GM18508 (cell line): ENCODE data around the gene SUN1.
"Not testable (repeated sequence)": the region's sequence is repeated elsewhere in the genome, so short reads cannot be mapped to it uniquely, and the experiment has no call there.

Experiments used
- ATAC-seq: cut with Tn5 transposase; IDR thresholded peaks from one replicate; pipeline ENCODE4 v1.9.1; 2021; ENCODE audit warnings: moderate number of reproducible peaks; ENCODE audit not compliant: insufficient read depth, unreplicated experiment

Gene SUN1

DNA sequence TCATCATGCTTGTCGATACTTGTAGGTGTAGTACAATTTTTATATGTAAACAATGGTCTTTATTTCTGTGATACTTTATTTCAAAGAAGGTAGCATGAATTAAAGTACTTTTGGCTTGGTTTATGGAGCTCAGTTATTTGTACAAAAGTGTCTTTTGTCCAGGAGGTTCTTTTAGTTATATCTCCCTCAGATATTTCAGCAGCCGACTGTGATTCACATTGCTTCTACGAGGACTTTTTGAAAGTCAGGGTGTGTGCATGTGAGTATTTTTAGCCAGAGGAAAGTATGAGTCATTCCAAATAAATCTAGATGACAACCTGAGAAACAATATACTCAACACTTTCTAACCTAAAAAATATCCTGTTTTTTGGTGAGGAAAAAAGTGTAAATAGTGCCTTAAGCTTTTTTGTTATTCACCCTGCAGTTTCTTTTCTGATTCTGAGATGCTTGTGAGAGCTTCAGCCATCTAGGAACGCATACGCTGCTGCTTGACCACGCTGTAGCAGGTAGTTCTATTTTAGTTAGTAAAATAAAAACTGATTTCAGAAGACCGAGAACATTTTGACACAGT is 595 bp upstream of the SUN1 start:
- ATAC-seq: no peak

- ATAC-seq: no peak
Measured at GRCh38 chr7:832968-833424, 720 bp downstream of the SUN1 start.

DNA sequence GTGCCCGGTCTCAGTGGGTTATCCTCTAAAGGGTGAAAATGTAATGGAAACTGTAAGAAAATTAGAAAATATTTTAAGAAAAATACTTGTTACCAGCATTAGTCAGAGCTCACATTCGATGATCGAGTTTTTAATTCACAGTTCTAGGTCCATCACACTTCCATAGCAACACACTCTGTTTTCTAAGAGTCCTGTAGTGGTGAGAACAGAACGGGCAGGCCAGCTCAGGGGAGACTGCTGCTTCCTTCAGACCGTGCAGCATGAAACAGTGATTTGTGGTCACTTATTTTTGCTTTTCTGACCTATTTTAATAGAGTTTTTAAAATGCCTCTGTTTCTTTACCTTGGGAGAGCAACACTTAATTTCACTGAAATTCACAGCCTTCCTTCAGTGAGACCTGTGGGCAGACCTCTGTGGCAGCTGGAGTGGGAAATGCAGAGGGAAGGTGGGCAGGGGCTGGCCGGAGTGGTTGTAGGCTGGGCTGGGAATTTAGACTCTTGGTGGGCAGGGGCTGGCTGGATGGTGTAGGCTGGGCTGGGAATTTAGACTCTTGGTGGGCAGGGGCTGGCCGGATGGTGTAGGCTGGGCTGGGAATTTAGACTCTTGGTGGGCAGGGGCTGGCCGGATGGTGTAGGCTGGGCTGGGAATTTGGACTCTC is 1.5 kb downstream of the SUN1 start:
- no peak for ATAC-seq

- ATAC-seq: no peak
Measured at GRCh38 chr7:834277-834676, 2.0 kb downstream of the SUN1 start.

- ATAC-seq: no peak
Measured at GRCh38 chr7:835021-835420, 2.7 kb downstream of the SUN1 start.

- no peak for ATAC-seq
Measured at GRCh38 chr7:835485-836401, 3.5 kb downstream of the SUN1 start.

DNA sequence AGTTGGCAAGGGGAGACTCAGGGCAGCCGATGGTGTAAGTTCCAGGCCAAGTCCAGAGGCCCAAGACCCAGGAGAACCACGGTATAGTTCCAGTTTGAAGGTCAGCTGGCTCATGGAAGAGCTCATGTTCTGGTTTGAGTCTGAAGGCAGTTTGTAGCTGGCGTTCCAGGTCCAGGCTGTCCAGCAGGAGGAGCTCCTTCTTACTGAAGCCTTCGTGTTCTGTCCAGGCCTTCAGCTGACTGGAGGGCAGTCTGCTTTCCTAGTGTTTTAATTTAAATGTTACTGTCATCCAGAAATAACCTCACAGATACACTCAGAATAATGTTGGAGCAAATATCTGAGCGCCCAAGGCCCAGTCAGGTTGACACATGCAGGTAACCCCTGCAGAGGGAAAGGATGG is 4.2 kb downstream of the SUN1 start:
- no peak for ATAC-seq

GRCh38 chr7:837001-837400 is 4.7 kb downstream of the SUN1 start:
- no peak for ATAC-seq

GRCh38 chr7:840001-840600 is 7.8 kb downstream of the SUN1 start:
- no peak for ATAC-seq

DNA sequence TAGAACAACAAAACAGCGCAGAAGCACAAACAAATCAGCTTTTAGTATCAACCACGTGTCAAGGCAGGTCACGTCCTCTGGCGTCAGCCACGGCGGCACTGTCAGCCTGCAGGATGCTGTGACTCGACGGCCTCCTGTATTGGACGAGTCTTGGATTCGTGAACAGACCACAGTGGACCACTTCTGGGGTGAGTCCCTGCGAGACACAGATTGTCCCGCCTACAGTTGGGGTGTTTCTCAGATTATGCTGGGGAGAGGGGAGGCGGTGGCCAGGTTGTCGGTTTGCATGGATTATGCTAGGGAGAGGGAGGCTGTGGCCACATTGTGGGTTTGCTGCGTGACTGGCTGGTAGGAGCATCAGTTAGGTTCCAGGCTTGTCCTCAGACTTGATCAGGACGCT is 9.7 kb downstream of the SUN1 start:
- no peak for ATAC-seq

DNA sequence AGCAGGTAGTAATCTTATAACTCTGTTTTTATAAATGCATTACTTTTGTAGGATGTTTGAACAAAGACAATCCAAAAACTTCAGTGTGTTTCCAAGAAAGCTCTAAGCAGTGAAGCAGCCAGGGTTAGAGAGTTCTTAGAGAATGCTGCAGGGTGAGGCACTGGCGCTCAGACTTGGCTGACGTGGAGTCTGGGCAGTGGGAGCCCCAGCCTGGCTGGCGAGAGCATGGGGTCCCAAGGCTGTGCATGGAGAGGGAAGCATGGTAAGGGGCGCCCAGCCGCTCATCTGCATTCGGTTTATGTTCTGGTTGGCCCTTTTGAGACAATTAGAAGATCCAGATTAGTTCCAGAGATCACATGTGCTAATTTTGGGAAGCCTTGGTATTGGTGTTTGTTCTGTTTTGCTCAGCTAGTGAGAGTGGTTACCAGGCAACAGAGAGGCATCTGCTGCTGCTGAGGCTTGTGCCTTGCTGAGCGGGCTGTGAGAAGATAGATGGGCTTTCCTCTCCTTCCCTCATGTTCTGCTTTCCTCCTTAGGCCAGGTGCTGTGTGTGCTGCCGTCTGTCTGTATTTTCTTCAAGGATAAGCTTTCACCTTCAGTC is 10.3 kb downstream of the SUN1 start:
- ATAC-seq: no peak

DNA sequence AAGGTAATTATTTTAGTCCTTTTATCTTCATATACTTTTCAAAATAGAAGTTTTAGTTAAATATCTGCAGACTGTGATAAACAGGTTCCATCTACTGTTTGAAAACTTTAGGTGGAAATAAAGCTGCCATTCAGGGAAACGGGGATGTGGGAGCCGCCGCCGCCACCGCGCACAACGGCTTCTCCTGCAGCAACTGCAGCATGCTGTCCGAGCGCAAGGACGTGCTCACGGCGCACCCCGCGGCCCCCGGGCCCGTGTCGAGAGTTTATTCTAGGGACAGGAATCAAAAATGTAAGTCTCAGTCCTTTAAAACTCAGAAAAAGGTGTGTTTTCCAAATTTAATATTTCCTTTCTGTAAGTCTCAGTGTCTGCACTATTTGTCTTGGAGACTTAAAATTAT is 11.0 kb downstream of the SUN1 start:
- ATAC-seq: no peak

- ATAC-seq: no peak
Measured at GRCh38 chr7:844043-844442, 11.8 kb downstream of the SUN1 start.

GRCh38 chr7:844514-844913 is 12.2 kb downstream of the SUN1 start:
- ATAC-seq: no peak

- ATAC-seq: no peak
Measured at GRCh38 chr7:845091-845490, 12.8 kb downstream of the SUN1 start.

DNA sequence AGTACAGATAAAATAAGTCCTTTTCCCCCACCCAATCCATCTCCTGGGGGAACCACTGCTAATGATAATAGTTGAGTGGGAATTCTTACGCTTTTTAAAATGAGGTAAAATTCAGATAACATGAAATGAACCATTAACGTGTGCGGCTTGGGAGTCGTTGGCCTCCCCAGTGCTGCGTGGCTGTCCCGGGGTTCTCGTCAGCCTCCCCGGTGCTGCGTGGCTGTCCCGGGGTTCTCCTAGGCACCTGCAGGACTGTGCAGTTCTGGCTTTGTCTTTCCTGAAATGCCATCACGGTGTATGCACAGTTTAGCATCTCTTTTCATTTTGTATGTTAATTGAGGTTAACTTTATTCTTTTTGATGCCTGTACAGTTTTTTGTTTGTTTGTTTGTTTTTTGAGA is 13.5 kb downstream of the SUN1 start:
- no peak for ATAC-seq

DNA sequence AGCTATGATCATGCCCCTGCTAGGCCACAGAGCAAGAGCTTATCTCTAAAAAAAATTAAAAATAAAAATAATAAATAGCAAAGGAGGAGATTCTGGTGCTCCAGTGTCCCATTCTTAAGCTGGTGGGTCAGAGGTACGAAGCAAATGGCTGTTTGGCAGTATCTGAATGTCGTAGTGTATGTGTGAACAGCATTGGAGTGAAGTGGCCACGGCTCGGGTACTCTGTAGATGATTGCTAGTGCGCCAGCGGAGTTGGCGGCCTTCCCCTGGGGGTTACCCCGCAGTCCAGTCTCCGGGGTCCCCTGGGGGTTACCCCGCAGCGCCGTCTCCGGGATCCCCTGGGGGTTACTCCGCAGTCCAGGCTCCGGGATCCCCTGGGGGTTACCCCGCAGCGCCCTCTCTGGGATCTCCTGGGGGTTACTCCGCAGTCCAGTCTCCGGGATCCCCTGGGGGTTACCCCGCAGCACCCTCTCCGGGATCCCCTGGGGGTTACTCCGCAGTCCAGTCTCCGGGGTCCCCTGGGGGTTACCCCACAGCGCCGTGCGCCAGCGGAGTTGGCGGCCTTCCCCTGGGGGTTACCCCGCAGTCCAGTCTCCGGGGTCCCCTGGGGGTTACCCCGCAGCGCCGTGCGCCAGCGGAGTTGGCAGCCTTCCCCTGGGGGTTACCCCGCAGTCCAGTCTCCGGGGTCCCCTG is 14.8 kb downstream of the SUN1 start:
- not testable (repeated sequence) for ATAC-seq

DNA sequence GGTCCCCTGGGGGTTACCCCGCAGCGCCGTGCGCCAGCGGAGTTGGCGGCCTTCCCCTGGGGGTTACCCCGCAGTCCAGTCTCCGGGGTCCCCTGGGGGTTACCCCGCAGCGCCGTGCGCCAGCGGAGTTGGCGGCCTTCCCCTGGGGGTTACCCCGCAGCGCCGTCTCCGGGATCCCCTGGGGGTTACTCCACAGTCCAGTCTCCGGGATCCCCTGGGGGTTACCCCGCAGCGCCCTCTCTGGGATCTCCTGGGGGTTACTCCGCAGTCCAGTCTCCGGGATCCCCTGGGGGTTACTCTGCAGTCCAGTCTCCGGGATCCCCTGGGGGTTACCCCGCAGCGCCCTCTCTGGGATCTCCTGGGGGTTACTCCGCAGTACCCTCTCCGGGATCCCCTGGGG is 15.5 kb downstream of the SUN1 start:
- not testable (repeated sequence) for ATAC-seq

- no peak for ATAC-seq
Measured at GRCh38 chr7:849145-849544, 16.9 kb downstream of the SUN1 start.

- no peak for ATAC-seq
Measured at GRCh38 chr7:849781-850180, 17.5 kb downstream of the SUN1 start.
